NOMO-1 treated with dmso at 0.1 percent for 144 hours (cell line): ENCODE measurements around the gene WDR81.
"Not testable (repeated sequence)": the region's sequence is repeated elsewhere in the genome, so short reads cannot be mapped to it uniquely, and the experiment has no call there.

Experiments
- DNase-seq: peaks from one replicate; lab custom pipeline; 2025; ENCODE audit not compliant: unreplicated experiment; lab: John Stamatoyannopoulos, UW

The WDR81 gene

DNA sequence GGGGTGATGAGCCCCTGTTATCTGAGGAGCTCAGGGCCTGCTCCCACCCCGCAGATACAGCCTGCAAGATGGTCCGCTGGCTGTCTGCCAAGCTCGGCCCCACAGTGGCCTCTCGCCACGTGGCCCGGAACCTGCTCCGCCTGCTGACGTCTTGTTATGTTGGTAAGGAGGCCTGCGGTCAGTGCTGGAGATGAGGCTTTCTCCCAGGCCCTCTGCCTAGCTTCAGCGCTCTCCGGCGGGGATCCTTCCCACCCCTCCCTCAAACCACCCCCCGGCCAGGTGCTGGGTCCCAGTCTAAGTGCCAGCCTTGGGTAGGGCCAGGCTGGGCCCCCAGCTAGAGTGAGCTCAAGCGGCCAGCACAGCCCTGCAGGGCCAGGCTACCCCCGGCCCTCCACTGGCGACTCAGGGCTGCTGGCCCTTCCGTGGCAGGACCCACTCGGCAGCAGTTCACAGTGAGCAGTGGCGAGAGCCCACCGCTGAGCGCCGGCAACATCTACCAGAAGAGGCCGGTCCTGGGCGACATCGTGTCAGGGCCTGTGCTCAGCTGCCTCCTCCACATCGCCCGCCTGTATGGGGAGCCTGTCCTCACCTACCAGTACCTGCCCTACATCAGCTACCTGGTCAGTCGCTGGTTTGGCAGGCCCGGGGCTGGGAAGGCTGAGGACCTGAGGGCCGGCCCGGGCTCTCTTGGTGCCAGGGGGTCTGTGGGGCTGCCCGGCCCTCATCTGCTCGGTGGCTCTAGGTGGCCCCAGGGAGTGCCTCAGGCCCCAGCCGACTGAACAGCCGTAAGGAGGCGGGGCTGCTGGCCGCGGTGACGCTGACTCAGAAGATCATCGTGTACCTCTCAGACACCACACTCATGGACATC is 6.1 kb downstream of the WDR81 start:
- no peak for DNase-seq

DNA sequence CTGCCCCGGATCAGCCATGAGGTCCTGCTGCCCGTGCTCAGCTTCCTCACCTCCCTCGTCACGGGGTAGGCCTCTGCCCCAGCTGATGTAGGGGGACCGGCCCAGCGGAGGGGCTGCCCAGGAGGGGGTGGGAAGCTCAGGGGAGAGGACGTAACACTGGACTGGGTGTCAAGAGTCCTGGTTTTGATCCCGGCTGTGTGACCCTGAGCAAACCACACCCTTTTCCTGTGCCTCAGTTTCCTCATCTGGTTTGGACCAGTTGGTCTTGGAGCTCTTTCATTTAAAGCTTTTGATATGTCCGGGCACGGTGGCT is 6.6 kb downstream of the WDR81 start:
- no peak for DNase-seq

- DNase-seq = no peak
Measured at GRCh38 chr17:1732241-1732832, 7.8 kb downstream of the WDR81 start.

DNA sequence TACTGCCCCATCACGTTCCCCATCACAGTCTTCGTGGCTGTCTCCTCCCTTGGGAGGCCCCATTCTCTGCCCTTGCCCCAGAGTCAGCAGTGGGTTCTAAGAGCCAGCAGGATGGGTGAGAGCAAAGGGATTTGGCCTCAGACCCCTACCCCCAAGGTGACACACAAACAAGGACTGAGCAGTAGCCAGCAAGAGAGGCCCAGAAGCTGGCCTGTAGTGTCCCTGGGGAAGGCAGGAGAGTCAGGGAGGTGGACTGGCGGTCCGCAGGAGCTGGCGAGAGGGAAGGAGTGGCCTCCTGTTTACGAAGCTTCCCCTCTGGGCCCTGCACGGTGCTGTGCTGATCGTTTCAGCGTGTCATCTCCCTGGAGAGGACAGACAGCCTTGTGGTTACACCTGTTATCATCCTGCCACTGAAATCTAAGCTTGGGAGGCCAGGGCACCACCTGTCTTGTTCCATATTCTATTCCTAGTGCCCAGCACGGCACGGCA is 8.4 kb downstream of the WDR81 start:
- DNase-seq = no peak

- no peak for DNase-seq
Measured at GRCh38 chr17:1733759-1734158, 9.3 kb downstream of the WDR81 start.

DNA sequence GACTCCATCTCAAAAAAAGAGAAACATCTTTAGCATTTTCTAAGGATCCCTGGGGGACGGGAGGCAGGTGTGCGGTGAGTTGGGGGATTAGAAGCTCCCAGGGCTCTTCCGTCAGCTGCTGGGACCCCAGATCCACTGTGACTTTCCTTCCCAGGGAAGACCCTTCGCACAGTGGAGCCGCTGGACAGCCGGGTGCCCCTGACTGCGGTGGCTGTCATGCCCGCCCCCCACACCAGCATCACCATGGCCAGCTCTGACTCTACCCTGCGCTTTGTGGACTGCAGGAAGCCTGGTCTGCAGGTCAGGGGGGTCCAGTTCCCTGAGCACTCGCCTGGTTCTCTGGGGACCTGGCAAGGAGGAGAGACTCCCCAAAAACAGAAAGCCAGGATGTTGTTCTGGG is 10.9 kb downstream of the WDR81 start:
- DNase-seq = no peak

DNA sequence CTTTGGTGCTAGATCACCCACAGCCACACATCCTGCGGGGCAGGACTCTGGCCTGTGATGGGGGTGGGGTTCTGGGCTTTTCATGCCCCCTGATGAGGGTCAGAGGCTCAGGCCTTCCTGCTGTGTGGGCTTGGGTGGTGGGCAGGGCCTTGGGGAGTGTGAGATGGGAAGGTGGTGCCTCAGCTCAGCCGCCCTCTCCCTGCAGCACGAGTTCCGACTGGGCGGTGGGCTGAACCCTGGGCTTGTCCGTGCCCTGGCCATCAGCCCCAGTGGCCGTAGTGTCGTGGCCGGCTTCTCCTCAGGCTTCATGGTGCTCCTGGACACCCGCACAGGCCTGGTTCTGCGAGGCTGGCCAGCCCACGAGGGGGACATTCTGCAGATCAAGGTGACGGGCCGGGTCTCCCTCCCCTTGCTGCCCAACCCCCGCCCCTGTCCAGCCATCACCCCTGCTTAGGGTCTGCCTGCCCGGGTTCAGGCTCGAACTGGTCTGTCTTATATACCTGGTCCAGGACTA is 11.4 kb downstream of the WDR81 start:
- no peak for DNase-seq

GRCh38 chr17:1736348-1737281 is 12.1 kb downstream of the WDR81 start:
- no peak for DNase-seq

GRCh38 chr17:1737531-1738291 is 13.2 kb downstream of the WDR81 start:
- no peak for DNase-seq

- not testable (repeated sequence) for DNase-seq
Measured at GRCh38 chr17:1741899-1742298, 17.4 kb downstream of the WDR81 start.

GRCh38 chr17:1742371-1743087 is 18.0 kb downstream of the WDR81 start, which contains the start of gene SERPINF2:
TSS of gene SERPINF2 (plus strand) at chr17:1742871. CDS start at chr17:1744996, 2,125 bp downstream.
- no peak for DNase-seq

- no peak for DNase-seq
Measured at GRCh38 chr17:1743088-1743439, 18.6 kb downstream of the WDR81 start.

- no peak for DNase-seq
Measured at GRCh38 chr17:1744551-1745512, 20.3 kb downstream of the WDR81 start.

DNA sequence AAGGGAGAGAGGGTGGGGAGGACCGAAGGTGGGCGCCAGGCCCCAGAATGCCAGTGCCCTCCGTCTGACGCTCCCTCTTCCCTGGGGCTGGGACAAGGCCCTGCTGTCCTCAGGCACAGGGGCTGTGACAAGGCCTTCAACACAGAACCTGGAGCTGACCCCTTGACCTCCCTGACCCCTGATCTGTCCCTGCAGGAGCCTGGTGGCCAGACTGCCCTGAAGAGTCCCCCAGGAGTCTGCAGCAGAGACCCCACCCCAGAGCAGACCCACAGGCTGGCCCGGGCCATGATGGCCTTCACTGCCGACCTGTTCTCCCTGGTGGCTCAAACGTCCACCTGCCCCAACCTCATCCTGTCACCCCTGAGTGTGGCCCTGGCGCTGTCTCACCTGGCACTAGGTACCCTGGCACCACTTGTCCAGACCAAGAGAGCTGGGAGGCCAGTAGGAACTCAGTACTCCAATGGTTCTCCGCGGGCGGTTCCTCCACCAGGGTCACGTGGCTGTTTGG is 21.1 kb downstream of the WDR81 start:
- DNase-seq = no peak

DNA sequence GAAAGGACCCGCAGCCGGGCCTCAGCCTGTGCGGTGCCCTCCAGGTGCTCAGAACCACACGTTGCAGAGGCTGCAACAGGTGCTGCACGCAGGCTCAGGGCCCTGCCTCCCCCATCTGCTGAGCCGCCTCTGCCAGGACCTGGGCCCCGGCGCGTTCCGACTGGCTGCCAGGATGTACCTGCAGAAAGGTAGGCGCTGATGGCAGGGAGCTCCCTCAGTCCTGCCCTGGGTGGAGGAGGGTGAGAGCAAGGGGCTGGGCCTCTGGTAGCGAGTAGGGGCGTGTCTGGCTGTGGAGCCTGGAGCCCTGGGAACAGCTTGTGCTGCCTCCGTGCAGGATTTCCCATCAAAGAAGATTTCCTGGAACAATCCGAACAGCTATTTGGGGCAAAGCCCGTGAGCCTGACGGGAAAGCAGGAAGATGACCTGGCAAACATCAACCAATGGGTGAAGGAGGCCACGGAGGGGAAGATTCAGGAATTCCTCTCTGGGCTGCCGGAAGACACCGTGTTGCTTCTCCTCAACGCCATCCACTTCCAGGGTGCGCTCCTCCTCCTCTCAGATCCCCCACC is 22.6 kb downstream of the WDR81 start:
- DNase-seq = no peak

DNA sequence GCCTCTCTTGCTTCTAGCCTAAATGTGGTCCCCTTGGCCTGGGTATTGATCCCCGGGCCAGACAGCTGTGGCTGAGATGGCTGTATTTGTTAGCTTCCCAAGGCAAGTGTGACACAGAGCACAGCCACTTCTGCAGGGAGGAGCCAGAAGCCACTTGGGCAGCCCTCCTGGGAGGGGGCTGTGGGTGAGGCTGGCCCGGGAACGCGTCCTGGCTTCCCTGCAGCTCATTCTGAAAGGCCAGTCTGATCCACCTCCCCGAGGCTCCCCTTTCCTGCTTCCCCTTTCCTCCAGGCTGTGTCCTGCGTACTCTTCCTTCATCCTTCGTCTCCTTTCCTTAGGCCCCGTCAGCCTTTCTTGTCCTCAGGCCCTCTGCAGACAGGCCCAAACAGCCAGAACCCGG is 26.1 kb downstream of the WDR81 start:
- no peak for DNase-seq

DNA sequence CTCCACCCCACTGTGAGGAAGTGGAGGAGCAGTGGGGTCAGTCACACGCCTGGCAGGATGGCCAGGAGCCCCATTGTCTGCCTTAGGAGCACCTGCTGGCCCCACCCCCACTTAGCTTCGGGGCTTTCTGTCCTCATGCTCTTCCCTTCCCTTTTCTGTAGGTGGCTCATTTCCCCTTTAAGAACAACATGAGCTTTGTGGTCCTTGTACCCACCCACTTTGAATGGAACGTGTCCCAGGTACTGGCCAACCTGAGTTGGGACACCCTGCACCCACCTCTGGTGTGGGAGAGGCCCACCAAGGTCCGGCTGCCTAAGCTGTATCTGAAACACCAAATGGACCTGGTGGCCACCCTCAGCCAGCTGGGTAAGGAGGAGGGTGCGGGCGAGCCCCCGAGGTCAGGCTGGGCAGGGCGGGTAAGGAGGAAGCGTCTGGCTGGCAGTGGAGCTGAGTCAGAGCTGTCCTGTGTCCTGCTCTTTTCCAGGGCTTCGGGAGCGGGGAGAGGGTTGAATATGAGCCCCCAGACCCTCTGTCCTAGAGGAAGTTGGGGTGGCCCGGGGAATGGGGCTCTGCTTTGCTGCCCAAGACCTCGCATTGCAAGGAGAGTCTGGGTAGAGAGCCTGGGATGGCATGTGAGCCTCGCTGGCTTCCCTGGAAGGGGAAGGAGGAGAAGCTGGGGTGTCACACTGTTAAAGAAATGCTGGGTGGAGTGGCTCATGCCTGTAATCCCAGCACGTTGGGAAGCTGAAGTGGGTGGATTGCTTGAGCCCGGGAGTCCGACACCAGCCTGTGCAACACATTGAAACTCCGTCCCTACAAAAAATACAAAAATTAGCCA is 28.1 kb downstream of the WDR81 start:
- peak; percentile 22 for DNase-seq
